Inflammatory macrophage (primary cell): ENCODE data around the gene FAM120C.
A peak's percentile ranks its signal among the peaks of the same experiment; 100 is the strongest.

Experiments used
- DNase-seq, 2 donors: peaks; one replicate each; pipeline ENCODE4 v3.0.0-alpha.2; 2020 to 2022

Gene FAM120C

DNA sequence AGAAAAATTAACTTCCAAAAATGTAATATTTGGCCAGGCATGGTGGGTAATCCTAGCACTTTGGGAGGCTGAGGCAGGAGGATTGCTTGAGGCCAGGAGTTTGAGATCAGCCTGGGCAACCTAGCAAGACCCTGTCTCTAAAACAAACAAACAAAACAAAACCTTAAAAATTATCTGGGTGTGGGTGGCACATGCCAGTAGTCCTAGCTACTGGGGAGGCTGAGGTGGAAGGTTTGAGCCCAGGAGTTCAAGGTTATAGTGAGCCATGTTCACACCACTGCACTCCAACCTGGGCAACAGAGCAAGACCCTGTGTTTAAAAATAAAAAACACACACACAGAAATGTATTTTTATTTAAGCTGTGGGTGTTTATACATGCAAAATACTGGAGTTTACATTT, 12.0 kb downstream of the FAM120C start:
- no peak for DNase-seq

DNA sequence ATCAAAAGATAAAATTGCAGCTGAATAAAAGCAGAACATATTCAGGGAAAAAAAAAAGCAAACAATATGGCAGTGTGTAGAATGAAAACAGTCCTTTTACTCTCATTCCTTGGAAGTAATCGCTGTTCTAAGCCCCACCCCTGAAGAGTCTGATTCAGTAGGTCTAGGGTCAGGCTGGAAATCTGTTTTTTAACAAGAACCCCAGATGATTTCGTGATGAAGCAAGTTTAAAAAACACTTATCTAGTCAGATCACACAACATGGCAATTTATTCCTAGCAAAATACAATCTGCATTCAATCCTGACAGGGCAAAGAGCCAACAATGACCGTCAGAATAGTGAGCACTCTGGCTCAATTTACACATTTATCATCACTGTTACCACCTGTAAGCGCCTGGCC, 16.1 kb downstream of the FAM120C start:
- no peak for DNase-seq

DNA sequence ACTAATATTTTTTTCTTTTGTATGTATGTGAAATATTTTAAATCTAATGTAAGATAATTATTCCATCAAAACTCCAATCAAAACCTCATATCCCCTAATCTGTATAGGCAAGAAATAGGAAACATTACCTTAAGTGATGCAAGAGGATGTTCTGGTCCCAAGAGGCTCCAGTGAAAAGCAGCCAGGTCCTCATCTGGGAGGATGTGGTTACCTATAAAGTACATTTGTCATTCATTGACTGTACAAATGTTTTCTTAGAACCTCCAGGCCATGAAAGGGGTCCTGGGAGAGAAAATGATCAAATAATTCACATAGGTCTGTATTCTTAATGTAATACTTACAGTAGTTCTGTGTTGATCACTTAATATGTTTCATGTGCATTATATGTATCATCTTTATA, 25.5 kb downstream of the FAM120C start:
- DNase-seq, result no peak

DNA sequence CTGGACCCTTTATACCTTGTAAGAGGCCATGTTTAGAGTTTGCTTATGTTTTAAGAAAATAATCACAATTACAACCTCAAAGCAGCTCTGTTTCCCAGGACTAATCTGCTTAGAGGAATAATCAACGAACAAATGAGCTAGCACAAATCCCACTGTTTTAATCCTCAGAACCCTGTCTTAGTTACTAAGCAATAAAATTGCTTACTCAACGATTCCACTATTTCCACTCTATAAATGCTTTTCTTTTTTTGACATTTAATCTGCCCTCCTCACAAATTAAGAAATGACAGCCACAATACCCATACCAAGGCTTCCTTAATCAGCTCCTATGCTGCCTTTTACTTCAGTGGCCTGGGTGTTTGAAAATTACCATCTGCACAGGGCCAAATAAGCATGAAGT, 48.8 kb downstream of the FAM120C start:
- DNase-seq, result no peak

DNA sequence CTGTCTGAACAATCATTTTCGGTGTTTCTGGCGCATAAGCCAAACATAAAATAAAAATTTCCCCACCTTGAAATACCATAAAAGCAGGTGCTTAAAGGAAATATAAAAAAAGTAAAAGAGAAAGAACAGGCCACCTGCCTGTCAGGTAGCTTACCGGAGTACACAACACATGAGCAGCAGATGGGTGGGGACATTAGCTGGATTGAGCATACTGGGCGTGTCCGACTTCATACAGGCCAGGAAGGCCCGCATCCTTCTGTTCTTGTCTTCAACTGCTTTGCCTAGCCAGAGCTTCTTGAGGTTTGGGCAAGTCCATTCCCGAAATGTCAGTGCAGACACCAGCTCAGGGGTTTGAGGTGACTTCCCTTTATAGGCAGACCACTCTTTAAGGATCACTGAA, 66.7 kb downstream of the FAM120C start:
- no peak for DNase-seq

DNA sequence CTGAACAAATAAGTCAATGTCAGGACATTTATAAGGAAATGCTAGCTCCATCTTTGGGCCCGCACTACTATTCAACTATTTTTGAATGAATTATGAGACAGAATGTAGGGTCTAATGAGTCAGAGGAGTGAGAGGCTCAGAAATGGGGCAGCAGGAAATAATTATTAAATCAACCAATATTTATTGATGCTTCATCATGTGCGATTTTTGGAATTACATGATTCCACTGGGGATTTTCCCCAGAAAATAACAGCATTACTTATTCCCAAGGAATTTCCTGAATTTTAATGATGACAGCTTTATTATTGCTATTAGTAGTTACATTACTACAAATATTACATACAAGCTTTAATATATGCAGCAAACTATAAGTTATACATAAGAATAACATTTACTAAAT, 89.5 kb downstream of the FAM120C start:
- DNase-seq, result no peak

DNA sequence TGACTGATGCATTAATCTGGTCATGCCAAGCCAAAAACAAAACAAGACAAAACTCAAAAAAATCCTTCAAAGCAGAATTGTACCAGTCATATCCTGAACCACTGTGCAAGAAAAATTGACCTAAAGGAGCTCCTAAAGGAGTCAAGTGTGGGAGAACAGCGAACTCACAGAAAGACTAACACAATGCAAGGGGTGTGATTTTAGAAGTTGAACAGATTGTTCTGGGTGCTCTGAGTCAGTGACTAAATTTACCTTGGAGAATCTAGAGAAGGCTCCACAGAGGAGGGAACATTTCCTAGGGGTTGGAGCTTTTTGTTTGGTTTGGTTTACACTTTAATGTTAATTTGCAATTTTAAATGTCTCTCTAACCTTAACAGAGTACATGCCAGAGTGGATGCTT, 89.9 kb downstream of the FAM120C start:
- DNase-seq, result no peak

DNA sequence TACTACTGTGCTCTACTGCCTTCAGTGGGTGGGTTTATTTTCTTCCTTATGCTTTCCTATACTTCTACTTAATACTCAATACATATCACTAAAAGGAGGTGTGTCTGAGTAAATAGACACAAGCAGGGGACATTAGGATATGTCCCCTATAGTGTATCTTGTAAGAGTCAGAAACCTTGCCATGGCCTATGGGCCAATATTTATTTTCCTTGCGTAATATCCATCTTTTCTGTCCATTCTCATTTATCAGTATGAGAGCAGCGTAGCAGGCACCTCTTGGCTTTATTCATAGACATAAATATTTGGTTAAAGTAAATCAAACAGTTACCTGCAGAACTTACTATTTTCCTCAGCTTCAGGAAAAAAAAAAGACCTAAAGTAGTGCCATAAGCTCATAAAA, 92.2 kb downstream of the FAM120C start:
- DNase-seq, result no peak

DNA sequence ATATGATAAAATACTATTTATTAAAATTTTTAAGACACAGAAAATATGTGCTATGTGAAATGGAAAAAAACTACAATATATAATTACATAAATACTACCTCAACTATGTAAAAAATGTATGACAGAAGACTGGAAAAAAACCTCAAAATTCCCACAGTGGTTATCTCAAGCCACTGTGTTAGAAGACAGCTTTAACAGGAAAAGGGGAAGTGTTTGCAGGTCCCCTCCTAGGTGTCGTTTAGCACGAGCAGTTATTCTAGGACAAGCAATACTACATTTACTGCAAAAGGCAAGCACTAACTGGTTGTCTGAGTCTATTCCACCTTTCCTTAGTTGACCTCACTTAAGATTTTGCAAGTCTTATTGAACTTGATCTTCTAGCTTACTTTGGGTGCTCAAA, 93.9 kb downstream of the FAM120C start:
- no peak for DNase-seq

DNA sequence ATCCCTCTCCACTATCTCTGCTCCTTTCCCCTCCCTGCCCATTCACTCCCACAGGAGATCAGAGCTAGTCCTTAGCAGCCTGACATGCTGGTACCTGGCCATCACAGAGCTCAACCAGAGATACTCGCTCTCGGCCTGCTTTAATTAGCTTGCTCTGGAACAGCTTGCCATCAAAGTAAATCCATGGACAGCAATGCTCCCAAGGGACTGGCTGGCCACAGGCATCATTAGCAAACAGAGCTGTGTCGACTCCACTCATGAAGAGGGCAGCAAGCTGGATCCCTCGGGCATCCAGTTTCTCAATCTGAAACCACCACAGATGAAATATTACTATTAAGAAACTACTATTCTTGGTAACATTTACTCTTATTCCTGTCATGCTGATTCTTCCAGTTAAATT, 95.4 kb downstream of the FAM120C start:
- DNase-seq, result no peak

DNA sequence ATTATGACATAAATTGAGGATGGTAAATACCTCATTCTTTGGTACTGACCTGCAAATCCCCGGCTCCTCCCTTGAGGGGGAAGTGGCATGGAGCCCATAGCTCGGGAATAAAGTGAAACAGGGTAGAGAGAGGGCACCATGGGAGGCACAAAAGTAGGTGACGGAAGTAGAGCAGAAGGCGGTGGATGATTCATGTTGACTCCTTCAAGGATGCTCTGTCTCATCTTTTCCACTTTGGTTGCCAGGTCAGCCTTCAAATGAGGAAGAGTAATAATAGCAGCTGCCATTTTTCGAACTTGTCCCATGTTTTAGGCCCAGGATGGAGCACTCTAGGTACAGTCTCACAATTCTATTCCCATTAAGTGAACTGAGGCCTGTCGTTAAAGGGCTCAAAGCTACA, 97.4 kb downstream of the FAM120C start:
- DNase-seq, result no peak

DNA sequence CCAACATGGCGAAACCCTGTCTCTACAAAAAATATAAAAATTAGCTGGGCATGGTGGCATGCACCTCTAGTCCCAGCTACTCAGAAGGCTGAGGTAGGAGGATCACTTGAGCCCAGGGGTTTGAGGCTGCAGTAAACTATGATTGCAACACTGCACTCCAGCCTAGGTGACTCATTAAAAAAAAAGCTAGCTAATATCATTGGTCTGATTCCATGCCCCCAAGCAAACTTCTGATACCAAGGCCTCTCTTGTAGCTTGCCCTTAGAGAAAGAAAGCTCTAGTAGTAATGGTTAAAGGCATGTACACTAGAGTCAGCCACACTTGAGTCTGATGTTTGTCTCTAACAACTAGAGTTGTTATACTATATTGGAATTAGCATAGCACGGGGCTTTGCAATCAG, 106.2 kb downstream of the FAM120C start:
- no peak for DNase-seq

DNA sequence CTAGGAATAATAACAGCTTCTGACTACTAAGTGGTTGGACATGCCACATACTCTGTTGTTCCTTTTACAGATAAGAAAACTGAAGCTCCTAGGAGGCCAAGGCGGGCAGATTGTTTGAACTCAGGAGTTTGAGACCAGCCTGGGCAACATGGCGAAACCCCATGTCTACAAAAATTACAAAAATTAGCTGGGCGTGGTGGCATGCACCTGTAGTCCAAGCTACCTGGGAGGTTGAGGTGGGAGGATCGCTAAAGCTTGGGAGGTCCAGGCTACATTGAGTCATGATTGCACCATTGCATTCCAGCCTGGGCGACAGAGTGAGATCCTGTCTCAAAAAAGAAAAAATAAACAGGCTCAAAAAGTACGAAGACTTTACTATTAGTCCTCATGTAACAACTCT, 108.2 kb downstream of the FAM120C start:
- no peak for DNase-seq

DNA sequence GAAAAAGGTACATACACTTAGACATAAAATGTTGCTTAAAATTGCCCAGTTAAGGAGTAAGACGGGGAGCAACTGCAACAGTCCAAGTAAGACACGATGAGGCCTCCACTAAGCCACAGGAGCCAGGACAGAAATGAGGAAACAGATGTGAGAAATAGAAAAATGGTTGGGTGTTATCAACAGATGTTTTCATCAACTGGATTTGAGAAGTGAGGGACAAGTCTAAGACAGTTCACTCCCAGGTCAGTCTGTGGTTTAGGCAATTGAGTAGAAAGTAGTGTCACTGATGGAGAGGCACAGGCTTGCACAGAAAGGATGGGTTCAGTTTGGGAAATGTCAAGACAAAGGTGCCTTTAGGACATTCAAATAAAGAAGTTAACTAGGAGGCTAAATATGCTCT, 115.3 kb downstream of the FAM120C start:
- DNase-seq, result no peak

DNA sequence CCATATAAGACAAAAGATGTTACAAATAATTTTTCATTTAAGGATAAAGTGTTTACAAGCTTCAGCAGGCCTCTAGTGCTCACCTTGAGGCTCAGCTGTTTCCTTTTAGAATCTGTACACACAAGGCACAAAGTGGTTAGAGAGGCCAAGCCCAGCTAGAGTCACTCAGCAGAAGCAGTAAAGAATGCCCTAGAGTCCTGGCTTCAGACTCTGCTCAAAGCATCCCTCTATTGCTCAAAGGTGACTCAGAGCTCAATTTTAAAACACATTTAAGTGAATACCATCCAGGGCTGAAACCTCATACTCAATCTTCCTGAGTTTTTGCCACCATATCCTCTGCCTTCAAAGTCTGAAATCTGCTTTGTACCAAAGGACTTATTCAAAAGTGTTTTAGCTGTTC, 116.2 kb downstream of the FAM120C start:
- no peak for DNase-seq

DNA sequence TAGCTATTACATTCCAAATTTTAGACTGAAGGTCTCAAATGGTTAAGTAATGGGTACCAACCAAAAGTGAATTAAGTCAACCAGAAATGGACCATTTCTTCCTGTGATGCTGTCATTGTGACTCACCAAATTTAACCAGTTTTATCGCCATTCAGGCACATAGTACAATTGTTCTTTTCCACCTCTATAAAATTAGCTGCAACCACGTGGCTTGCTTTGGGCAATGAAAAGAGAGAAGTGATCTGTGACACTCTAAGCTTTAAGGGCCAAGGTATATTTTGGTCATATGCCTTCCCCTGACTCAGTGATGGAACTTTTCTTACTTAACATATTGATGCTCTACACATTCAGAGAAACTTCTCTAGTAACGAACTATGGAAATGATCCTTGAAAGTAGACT, 118.5 kb downstream of the FAM120C start:
- no peak for DNase-seq

DNA sequence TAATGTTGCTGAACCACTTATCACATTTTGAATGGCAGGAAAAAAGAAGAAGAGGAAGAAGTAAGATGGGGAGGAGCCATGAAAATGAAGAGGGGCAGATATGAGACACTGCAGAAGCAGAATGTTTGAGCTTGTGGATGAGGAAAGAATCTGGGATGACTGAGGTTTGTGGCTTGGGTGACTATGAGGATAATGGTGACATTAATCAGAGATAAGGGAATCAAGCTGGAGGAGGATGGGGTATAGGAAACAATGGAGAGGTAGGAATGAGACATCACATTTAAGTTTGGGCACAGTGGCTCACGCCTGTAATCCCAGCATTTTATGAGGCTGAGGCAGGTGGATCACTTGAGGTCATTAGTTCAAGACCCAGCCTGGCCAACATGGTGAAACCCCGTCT, 119.7 kb downstream of the FAM120C start:
- DNase-seq, result no peak

DNA sequence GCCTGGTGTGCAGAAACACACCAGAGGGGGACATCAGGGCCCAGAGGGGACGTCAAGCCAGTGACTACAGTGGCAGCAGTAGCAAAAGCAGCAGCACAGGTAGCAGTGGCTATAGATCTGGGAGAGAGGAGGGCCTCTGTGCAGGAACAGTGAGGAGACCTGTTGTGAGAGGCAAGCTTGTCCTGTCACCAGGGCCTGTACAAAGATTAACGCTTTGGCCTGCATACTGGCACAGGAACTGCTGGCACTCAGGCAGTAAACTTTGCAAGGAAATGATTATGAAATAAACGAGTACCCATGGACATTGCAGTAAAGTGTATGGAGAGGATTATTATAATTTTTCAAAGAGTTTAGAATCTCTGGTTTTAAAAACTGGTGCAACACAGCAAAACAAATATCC, 133.3 kb downstream of the FAM120C start:
- no peak for DNase-seq

DNA sequence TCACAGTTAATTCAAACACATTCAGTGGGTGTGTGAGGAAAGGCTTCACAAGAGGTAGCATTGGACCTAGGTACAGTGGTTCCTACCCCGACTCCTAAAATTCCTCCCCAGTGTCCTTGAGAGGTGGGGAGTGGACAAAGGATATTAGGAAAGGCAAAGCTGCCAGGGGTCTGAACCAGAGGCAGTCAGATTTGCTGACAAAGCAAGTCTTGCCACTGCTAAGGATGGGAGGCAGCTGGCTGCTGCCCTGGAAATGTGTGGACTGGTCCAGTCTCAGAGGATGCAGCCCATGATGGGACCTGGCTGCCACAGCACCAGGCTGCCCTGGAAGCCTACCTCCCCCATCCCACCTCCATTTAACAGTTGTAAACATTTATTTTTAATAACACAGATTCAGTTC, 134.6 kb downstream of the FAM120C start:
- no peak for DNase-seq

DNA sequence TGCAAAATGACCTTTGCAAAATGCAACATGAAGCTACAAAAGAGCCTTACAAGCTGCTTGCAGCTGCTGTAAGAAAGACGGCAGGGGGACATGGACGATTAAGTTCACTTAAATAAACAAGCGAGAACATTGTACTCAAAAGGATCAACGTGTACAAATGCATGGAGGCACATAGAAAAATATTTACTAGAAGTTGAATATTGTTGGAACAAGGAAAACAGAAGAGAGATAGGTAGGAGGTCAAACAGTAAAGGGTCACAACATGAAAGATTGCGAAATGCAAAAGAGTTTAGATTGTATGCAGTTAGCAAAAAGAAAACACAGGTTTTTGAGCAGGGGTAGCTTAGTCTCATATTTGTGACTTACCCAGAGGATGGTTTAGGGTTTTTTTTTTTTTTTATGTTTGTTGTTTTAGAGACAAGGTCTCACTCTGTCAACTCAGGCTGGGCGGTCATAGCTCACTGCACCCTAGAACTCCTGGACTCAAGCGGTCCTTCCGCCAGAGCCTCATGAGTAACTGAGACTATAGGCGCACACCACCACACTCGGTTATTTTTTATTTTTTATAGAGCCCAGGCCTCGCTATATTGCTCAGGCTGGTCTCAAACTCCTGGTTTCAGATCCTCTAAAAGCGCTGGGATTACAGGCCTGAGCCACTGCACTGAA, 137.4 kb downstream of the FAM120C start:
- DNase-seq, result no peak

DNA sequence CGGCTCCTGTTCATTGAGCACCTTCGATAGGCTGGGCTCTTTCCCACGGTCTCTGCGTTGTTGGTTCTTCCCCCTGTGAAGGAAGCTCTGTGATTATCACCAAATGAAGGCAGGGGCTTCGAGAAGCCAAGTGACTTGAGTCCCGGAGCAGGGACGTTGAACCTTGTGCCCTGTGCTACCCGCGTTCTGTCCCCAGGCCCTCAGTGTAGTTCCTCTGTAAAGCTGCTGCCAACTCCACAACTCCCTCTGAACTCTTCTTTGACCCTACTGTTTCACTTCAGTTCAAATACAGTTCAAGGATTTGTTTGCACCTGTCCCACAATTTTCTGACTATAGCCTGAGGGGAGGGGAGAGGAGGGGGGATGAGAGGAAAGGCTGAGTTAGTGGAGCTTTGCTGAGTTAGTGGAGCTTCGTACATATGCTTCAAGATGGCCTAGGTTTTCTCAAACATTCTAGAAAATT, 138.1 kb downstream of the FAM120C start:
- DNase-seq, result peak in 1 of 2 donors; percentile 3

DNA sequence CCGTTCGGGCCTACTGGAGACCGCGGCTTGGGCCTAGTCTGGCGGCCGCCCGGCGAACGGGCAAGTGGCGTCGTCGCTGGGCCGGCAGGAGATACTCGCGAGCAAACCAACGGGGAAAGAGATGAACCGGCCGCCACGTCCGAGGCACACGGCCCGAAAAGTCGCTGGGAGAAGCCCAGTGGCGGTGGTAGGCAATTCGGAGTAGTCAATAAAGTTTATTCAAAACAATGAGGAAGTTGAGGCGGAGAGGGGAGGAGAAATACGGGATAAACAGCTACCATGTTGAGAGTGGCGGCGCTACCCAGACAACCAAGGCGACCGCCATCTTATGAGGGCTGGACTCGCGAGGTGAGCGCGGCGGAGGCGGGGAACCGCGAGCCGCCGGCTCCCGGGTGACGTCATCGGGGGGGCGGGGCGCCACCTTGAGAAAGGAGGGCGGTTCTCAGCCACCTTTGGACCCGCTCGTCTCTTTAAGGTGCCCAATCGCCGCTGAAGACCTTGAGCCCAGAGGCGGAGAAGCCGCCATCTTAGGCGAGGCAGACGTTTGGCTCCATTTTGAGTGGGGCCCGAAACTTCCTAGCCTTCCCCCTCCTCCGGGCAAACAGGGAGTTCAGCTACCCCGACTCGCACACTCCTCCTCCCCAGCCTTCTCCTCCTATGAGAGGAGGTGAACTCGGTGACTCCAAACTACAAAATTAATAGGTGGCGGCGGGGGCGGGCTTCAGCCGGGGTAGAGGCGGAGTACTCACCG, 138.8 kb downstream of the FAM120C start, which contains the start of gene PHF8:
PHF8 (minus strand) TSS at position 348 of the 751 bp plus-strand sequence. CDS start 1,745 bp downstream, outside the sequence.
- peak; percentile 93 to 95 for DNase-seq

DNA sequence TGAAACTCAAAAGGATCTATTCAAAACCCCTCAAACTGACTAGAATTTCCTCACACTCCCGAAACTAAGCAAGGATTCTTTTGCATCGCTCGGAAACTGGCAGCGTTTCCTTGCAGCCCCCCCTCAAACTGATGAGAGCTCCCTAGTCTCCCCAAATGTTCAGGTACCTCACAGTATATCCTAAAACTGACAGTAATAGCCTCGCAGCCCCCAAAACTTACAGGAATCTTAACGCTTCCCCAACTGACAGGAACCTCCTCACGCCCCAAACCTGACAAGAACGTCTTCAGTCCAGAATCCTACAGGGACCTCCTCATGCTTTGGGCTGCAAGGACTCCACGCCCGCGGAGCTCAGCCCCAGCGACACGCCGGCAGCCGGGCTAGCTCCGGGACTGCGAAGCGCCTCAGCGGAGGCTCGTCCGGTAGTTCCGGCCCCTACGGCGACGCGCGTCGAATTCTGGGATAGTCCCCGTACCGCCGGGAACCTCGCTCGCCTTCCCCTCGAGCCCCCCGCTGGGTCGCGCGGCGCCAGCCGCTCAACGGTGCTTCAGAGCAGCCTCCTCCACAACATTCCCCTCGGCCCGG, 139.4 kb downstream of the FAM120C start:
- peak; percentile 15 to 25 for DNase-seq

DNA sequence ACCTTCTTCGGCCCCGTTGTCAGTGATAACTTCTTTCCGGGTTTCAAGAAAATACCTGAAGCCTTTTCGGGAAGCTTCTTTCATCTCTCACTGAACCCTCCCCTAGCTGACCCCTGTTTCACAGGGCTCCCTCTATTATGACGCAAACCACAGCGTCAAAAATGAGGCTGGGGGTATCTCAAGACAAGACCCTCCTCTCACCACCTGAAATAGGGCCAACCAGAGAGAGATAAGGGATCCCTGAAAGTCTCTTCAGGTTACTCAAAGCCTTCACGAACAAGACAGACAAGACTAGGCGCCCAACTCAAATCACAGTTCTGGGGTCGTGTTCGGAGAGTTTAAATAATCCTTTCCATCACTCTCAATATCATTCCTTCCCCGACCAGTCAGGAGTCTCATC, 140.0 kb downstream of the FAM120C start:
- DNase-seq, result no peak
